Measurements from ENCODE around the gene SGTA.

SGTA gene

DNA sequence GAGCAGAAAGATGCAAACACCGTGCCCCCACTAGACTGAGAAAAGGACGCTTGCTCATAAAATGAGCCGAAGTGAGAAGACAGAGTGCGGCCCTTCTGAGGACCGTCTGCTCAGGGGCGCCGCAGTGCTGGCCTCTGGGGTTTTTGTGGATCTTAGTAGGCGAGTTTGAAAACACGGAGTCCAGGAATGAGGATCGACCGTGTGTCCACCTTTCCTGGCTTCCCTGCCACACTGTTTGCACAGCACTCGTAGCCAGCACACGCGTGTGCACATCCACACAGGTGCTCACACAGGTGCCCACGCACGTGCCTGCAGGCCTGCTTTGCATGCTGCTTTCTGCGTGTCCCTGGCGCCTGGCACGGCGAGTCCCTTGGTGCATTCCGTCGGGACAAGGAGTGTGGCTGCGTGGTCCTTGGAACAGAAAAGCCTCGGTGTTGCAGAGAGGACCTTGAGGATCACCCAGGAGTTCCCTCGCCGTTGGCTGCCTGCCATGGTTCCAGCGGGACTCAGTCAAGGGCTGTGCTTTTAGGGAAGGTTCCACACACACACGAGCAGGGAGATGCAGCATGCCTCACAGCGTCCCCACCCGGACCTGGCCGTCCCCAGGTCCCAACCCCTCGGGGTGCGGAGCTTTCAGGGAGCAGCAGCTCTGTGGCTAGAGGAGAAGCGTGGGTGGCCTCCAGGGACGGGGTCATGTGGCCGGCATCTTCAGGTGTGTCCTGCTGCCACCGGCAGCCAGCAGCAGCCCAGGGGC is 26.5 kb upstream of the SGTA start:
- DNase-seq, result no peak

DNA sequence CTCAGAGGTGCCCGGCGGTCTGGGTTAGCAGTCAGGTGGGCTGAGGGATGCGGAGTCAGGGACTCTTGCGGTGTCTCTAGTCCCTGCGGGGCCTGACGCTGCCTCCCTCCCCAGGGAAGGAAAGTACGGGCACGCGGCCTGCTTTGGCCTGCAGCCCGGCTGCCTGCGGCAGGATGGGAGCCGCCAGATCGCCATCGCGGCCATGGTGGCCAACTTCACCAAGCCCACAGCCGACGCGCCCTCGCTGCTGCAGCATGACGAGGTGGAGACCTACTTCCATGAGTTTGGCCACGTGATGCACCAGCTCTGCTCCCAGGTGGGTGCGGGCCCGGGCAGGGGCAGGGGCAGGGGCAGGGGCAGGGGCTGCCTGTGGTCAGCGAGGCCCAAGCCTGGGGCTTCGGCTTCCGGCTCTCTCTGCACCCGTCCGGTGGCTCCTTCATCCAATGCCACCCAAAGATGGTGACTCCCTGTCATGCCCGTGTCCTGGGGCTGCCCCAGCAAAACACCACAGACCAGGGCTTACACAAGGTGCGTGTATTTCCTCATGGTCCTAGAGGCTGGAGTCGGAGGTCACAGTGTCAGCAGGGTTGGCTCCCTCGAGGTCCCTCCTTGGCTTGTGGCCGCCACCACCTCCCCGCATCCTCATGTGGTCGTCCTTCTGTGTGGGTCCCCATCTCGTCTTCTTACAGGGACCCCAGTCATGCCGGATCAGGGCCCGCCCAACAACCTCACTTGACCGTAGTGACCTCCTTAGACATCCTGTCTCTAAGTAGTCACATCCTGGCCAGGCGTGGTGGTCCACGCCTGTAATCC is 25.3 kb upstream of the SGTA start:
- no peak for DNase-seq

DNA sequence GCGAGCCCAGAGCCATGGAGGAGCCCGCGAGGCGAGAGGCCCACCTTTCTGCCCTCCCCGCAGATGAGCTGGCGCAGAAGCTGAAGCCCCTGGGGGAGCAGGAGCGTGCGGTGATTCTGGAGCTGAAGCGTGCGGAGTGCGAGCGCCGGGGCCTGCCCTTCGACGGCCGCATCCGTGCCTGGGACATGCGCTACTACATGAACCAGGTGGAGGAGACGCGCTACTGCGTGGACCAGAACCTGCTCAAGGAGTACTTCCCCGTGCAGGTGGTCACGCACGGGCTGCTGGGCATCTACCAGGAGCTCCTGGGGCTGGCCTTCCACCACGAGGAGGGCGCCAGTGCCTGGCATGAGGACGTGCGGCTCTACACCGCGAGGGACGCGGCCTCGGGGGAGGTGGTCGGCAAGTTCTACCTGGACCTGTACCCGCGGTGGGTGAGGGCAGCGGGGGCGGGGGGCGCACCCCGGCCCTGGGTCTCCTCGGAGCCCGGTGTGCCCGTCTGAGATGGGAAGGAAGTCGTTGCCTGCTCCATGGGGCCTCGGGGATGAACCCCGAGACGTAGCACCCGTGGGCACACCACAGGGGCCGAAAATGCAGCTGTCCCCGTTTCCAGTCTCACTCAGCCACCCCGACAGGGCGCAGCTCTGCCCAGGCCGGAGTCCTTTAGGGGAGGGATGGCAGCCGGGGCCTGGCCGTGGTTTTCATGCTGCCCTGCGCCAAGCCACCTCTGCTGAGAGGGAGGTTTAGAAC is 24.5 kb upstream of the SGTA start:
- no peak for DNase-seq

DNA sequence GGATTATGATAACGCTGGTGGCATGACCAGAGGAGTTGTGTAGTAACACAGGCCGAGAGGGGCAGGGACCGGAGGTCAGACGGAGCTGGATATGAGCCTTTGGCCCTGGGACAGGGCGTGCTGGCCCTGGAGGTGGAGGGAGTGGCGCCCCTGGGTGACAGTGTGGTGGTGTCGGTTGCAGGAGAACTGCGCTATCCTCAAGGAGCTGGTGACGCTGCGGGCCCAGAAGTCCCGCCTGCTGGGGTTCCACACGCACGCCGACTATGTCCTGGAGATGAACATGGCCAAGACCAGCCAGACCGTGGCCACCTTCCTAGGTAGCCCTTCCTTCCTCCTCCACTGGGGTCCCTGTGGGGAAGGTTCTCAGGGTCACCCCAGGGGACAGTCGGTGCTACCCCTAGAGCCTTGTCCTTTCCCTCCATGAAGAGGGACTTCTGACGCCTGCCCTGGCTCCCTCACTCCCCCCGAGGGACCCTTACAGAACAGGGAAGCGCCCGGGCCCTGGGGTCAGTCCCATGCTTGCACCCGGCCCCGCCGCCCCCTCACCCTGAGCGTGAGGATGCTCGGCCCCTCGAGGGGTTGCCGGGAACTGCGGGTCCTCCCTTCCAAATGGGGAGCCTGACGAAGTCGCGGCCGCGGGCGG is 23.8 kb upstream of the SGTA start:
- DNase-seq, result no peak

DNA sequence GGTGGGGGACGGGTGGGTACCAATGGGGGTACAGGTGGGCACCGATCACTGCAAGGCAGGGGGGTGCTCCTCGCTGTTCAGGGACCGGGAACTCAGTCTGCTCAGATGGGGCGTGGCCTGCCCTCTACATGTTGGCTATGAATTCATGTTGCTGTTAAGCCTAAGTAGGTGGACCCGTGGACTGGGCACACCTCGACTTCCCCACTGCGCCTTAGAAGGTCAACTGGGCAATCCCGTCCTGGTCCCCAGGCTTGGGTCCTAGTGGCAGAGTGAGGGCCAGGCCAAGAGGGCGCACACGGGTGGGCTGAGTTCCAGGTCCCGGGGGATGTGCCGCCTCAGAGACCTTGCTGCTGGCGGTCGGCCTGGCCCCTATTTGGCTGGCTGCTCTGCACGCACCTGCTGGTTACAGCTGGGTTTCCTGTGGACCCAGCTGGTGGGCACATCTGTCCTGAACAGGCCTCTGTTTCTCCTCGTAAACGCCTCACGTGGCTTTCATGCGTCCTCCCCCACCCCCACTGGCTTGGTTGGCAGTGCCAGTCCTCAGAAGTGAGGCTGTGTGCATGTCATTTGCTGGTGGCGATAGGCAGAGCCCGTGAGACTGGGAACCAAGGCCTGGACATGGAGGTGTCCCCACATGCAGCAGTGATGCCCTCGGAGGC is 23.0 kb upstream of the SGTA start:
- no peak for DNase-seq

DNA sequence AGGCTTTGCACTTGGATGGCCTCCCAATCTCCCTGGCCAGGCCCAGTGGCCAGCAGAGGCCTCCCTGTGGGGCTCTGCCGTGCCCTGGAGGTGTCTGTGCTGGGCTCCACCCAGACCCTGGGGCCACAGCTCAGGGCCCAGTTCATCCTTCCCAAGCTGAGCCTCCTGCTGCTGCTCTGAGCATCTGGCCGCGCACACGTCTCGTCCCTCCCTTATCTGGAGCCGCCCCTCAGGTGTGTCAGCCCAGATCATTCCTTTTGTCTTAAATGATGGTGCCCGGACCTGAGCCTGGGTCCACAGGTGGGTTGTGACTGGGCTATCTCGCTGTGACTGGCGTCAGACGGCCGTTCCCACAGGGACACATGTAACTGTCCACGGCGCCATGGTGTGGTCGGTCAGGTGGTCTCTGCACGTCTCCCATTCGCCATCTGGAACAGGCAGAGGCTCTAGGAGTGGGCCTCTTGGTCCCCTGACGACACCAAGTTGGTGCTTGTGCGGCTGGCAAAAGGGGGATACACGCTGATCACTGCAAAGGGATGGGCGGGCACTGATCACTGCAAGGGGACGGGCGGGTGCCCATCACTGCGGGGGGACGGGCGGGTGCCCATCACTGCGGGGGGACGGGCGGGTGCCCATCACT is 22.3 kb upstream of the SGTA start:
- no peak for DNase-seq

DNA sequence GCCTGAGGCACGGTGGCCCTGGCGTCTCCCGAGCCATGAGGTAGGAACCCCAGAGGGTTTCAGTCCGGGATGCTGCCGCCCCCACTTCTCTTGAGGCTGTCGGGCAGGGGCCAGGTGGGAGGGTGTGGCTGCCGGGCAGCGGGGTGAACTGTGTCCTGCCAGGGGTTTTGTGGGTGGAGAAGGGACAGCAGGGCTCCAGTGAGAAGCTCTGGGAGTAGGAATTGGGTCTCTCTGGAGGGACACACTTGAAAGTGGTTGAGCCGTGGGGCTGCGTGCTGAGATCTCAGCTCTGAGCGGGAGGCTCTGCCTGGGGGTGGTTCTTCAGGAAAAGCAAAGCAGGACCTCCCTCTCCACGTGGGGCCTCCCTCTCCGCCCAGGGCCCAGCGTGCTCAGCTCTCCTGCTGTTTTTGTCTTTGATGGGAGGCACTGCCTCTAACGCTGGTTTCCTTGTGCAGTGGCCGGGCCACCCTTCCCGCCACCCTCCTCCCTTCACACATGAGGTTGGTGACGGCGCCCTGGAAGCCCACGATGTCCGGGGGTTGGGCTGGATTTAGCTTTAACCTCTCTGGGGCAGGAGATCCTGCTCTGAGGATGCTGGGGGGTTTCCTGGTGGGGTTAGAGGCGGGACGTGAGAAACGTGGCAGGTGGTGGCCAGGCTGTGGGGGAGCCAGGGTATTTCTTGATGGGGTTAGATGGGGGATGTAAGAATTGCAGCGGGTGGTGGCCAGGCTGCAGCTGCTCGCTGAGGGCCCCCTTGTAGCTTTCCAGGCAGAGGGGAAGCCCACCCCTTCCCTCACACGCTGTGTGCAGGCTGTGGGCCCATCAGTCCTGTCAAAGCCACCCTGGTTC is 21.3 kb upstream of the SGTA start:
- DNase-seq, result no peak

DNA sequence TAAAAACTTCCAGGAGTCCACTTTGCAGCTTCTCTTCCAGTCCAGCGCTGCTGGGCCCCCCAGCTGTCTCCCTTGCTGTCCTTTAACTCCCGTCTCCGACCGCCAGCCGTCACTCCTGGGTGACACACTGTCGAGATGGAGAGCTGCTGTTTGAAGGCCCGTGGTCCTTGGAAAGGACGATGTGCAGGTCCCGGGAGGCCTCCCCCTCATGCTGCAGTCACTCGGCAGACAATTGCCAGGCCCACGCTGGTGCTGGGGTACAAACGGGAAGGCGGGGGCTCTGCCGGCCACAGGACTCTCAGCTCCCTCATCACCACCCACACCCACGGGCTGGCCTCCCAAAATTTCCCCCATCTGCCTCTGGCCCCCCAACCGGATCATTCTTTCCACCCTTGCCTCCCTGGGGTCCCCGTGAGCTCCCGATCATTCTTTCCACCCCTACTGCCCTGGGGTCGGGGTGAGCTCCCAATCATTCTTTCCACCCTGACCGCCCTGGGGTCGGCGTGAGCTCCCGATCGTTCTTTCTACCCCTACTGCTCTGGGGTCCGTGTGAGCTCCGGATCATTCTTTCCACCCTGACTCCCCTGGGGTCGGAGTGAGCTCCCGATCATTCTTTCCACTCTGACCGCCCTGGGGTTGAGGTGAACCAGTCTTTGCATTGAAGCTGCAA is 20.5 kb upstream of the SGTA start:
- no peak for DNase-seq

DNA sequence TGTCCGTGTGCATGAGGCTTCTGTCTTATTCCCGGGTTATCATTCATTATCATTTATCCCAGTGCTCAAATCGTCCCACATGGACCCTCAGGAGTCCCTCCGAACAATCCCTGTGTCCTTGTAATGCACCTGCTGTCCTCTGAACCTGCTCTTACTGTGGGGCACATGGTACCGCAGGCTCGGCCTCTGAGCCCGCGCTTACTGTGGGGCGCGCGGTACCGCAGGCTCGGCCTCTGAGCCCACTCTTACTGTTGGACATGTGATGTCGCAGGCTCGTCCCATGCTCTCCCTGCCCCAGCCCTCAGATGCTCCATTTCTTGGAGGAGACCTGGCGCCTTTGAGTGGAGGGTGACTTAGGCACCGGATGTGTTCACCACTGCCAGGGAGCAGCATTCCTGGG is 19.8 kb upstream of the SGTA start:
- no peak for DNase-seq

DNA sequence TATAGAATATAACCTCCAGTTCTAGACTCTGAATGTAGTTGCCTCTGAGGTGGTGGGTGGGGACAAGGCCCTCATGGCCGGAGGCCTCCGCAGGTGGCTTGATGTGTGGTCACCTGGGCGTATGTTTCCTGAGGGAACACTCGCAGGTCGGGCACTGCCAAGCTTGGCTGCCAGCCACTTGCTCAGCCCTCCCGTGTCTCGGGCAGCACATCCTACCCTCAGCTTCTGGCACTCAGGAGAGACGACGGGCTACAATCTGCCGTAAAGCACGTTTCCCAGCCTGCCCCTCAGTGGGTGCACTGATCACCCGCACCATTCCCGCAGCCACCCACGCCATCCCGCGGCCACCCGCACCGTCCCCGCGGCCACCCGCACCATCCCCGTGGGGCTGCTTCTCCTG is 17.4 kb upstream of the SGTA start:
- DNase-seq, result no peak

DNA sequence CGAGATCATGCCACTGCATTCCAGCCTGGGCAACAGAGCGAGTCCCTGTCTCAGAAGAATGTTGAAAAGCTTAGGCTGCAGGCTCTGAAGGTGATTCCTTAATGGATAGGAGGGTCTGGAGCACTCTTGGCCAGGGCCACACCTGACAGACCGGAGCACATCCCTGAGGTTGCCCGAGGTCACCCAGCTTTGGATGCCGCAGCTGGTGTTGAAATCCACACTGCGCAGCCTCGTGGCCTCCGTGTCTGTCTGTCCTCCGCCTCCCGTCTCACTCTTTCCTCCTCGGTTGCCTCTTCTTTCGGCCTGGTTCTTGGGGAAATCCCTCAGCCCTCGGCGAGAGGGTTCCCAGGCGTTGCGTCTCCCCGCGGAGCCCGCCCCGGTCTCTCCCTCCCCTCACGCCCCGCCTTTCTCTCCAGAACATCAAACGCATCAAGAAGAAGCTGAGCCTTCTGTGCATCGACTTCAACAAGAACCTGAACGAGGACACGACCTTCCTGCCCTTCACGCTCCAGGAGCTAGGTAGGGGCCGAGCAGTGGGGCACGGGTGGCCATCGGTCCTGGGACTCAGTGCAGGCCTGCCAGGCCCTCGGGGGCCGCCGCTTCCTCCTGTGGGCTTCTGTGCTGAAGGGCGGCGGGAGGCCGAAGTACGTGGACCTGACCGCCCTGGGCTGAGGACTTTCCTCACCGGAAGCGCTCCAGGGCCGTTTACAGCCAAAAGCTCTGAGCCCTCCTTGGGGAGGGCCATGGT is 16.4 kb upstream of the SGTA start:
- no peak for DNase-seq

DNA sequence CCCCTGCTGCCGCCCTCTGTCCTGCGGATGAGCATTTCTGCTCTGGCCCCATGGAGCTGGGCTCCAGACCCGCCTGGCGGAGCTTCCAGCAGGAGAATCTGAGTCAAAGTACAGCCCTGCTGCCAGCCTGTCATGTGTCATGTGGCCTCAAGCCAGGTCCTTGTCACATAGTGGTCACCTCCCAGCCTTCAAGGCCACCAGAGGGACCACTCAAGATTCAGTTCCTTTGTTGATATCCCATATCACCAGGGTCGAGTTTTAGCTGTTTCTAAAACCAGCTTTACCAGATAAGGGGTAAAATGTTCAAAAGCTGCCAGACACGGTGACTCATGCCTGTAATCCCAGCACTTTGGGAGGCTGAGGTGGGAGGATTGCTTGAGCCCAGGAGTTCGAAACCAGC is 15.7 kb upstream of the SGTA start:
- no peak for DNase-seq

DNA sequence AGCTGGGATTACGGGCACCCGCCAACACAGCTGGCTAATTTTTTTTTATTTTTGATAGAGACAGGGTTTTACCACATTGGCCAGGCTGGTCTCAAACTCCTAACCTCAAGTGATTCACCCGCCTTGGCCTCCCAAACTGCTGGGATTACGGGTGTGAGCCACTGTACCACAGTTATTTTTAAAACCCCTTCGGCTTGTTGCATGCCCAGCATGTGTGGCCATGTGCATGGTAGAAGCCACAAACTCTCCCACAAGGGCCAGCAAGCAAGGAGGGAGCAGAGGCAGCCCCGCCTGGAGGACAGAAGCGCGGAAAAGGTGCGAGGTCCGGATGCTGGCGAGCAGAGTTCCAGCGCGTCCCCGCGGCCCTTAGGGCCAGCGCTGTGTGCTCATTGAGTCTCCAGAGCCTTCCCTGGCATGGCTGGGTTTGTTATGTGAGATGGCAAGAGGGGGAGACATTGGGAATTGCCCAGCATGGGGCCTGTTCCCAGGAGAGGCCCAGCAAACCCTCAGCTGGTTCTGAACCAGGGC is 15.1 kb upstream of the SGTA start:
- no peak for DNase-seq

DNA sequence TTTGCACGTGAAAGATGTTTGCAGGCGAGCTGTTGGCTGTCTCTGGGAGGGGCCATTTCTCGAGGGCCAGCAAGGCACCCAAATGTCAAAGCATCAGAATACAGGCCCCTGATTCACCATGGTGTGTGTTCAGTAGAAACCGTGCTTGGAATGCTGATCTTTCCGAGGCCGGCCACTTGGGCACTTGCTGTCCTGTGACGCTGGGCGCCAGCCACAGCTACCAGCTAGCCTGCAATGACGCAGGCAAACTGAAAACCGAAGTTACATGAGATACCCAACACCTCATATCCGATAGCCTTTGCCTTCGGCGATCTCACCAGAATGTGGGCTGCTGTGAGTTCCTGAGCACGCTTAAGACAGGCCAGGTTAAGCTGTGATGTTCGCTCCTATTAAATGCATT is 14.2 kb upstream of the SGTA start:
- DNase-seq, result no peak

DNA sequence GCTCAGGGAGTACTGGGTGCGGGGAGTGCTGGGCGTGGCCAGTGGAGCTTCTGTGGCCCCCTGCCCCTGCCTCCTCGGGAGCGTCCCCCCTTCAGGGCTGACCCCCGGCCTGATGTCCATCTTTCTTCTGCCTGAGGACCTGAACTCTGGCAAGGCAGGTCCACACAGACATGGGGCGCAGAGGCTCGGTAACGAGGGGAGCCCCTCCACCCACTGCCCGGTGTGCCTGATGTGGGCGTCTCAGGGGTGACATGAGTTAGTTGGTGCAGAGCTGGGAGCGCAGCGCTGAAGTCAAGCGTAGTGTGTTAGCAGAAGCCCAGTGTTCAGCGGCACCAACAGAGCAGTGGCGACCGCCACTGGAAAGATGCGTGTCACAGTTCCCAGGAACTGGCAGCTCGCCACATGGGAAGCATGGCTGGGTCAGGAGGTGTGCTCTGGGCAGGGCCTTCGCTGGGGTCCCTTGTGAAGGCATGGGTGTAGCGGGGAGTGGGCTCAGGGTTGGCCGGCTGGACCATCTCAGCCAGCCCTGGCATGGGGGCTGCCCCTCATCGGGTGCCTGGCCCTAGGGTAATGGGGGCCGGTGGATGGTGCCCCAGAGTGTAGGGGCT is 13.7 kb upstream of the SGTA start:
- no peak for DNase-seq

DNA sequence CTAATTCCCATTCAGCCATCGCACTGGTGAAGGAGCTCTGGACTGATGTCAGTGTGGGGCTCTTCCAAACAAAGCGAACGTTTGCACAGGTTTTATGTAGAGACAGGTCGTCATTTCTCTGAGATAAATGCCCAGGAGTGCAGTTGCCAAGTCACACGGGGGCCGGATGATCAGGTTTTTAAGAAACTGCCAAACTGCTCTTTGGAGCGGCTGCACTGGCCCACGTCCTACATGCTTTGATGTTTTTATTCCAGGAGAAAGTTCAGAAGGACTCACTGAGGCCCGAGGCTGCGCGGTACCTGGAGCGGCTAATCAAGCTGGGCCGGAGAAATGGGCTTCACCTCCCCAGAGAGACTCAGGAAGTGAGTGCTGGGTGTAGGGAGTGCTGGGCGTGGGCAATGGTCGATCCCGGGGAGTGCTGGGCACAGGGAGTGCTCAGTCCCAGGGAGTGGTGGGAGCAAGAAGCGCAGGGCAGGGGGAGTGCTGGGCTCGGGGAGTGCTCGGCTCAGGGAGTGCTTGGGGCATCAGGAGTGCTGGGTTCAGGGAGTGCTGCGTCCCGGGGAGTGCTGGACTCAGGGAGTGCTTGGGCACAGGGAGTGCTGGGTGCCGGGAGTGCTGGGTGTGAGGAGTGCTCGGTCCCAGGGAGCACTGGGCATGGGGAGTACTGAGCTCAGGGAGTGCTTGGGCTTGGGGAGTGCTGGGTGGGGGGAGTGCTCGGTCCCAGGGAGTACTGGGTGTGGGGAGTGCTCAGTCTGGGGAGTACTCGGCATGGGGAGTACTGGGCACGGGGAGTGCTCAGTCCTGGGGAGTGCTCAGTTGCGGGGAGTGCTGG is 13.0 kb upstream of the SGTA start:
- no peak for DNase-seq

DNA sequence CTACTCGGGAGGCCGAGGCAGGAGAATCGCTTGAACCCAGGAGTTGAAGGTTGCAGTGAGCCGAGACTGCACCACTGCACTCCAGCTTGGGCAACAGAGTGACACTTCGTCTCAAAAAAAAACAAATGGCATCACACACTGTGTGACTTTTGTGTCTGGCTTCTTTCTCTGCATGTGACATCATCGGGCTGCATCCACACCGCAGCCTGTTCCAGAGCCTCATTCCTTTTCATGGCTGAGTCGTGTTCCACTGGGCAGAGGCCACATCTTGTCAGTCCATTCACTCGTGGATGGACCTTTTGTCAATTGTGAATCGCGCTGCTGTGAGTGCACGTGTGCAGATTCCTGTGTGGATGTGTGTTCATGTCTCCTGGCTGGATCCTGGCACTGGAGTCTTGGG is 10.5 kb upstream of the SGTA start:
- DNase-seq, result no peak

DNA sequence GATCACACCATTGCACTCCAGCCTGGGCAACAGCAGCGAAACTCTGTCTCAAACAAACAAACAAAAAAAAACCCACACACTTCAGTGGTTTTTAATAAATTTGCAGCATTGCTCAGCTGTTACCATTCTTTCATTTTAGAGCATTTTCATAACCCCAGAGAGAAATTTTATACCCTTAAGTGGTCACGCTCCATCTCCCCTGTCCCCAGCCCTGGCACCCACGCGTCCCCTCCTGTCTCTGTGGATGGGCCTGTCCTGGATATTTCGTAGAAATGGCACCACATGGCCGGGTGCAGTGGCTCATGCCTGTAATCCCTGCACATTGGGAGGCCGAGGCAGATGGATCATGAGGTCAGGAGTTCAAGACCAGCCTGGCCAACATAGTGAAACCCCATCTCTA is 10.1 kb upstream of the SGTA start:
- DNase-seq, result no peak
